Gastrocnemius medialis (tissue), 4 donors: ENCODE measurements around the gene PREPL. TPM values are rescaled to one million over a fixed set of nuclear protein-coding genes. Genes with fewer than 3 reads are reported as not detected.

Experiments used
- ATAC-seq, 2 donors: fragments of 150-250 bp; one replicate each; pipeline ENCODE4 v1.9.1; 2016
- DNase-seq, 2 donors: peaks; one replicate each; pipeline ENCODE4 v3.0.0-alpha.2; 2019
- H3K27ac ChIP-seq, 4 donors: fragments of 200-600 bp; sonication (generic); 1 replicate in 1 of 4; 2 replicates in 3 of 4; pipeline ENCODE4 v1.5.1; 2016 to 2018; ENCODE audit warnings: mild to moderate bottlenecking in 2 of 4, moderate library complexity in 1 of 4
- H3K27me3 ChIP-seq, 3 donors: fragments of 200-600 bp; sonication (generic) in 2 of 3; 1 replicate in 1 of 3; 2 replicates in 2 of 3; pipeline versions ENCODE4 v1.5.1 to v1.6.0; 2016 to 2019; ENCODE audit warnings: mild to moderate bottlenecking in 1 of 3, moderate library complexity in 1 of 3
- H3K36me3 ChIP-seq, 2 donors: fragments of 200-600 bp; sonication (generic) in 1 of 2; one replicate each; pipeline ENCODE4 v1.5.1; 2017 to 2018
- H3K4me1 ChIP-seq, 2 donors: fragments of 200-600 bp; sonication (generic) in 1 of 2; one replicate each; pipeline ENCODE4 v1.5.1; 2016 to 2017; ENCODE audit warnings: mild to moderate bottlenecking in 2 of 2
- H3K4me3 ChIP-seq, 4 donors: fragments of 200-600 bp; sonication (generic) in 3 of 4; 1 replicate in 1 of 4; 2 replicates in 3 of 4; pipeline ENCODE4 v1.5.1; 2016 to 2019; ENCODE audit warnings: mild to moderate bottlenecking in 2 of 4
- H3K9me3 ChIP-seq, 3 donors: fragments of 200-600 bp; sonication (generic) in 2 of 3; 1 replicate in 1 of 3; 2 replicates in 2 of 3; pipeline ENCODE4 v1.5.1; 2016 to 2019
- POLR2A ChIP-seq, 2 donors: fragments of 450-650 bp; IDR thresholded peaks; one replicate each; pipeline ENCODE4 v1.6.1; 2017; ENCODE audit warnings: antibody characterized with exemption in 2 of 2, mild to moderate bottlenecking in 2 of 2, moderate library complexity in 2 of 2
- in situ Hi-C, 4 donors: fragments of 200-750 bp; cut with MboI; loops; one replicate each; pipeline versions ENCODE4 v1.15.0 to v1.8.0; 2017; ENCODE audit warnings: low sequenced_read_pairs in 4 of 4
- intact Hi-C: fragments of 100-400 bp; cut with DNase I; formaldehyde crosslinking; loops from one replicate; pipeline ENCODE4 v1.15.1; 2023; ENCODE audit warnings: low total_unique reads
- total RNA-seq, 4 donors: library from RNA; depleted of rRNA; stranded (reverse); fragments of >200 nt; gene quantifications; one replicate each; pipeline versions ENCODE4 v1.1.0 to v1.2.3, GENCODE V29; 2016
- TF ChIP-seq, protein P1 (sequence below), 5 experiments: fragments of 450-650 bp in 3 of 5; fragments of 200-600 bp in 2 of 5; sonication (generic) in 2 of 5; IDR thresholded peaks in 4 of 5; conservative IDR thresholded peaks in 1 of 5; 1 replicate in 4 of 5; 2 replicates in 1 of 5; pipeline ENCODE4 v1.5.1; 2016 to 2019; ENCODE audit warnings: antibody characterized with exemption in 5 of 5, mild to moderate bottlenecking in 3 of 5, moderate library complexity in 3 of 5

The PREPL gene
- total RNA-seq, 4 donors from 2014 or later = 27.3 to 60.0 (median 52.3) TPM

GRCh38 chr2:44360749-44361329 is 455 bp downstream of the PREPL start:
- Histone ChIP-seq H3K4me1 (peaks cover 45 to 54% of the 10 kb centered on the region in 2 donors), H3K9me3 (no peaks in the 10 kb centered on the region), H3K36me3 (no peaks in the 10 kb centered on the region), H3K4me3 (peak overlapping the region; percentile 64 to 96 (median 86)), H3K27ac (peak overlapping the region; percentile 93 to 96 (median 94)), H3K27me3 (no peaks in the 10 kb centered on the region)
- intact Hi-C loops (loop anchor here (2.0 to 5.0 kb wide), 4 partner anchors 194 to 881 kb away; partner anchors contain the start of gene PPM1B), in situ Hi-C loops (no loop called here)
- peak; percentile 31 to 43 for ATAC-seq
- no peak for DNase-seq
- TF ChIP-seq POLR2A (IDR thresholded peaks at IDR 0.05) = no peak
- TF ChIP-seq, protein P1, sequence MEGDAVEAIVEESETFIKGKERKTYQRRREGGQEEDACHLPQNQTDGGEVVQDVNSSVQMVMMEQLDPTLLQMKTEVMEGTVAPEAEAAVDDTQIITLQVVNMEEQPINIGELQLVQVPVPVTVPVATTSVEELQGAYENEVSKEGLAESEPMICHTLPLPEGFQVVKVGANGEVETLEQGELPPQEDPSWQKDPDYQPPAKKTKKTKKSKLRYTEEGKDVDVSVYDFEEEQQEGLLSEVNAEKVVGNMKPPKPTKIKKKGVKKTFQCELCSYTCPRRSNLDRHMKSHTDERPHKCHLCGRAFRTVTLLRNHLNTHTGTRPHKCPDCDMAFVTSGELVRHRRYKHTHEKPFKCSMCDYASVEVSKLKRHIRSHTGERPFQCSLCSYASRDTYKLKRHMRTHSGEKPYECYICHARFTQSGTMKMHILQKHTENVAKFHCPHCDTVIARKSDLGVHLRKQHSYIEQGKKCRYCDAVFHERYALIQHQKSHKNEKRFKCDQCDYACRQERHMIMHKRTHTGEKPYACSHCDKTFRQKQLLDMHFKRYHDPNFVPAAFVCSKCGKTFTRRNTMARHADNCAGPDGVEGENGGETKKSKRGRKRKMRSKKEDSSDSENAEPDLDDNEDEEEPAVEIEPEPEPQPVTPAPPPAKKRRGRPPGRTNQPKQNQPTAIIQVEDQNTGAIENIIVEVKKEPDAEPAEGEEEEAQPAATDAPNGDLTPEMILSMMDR (IDR thresholded peaks at IDR 0.05 in 4 of 5, conservative IDR thresholded peaks at IDR 0.05 in 1 of 5) = no peak

- Histone ChIP-seq H3K9me3 (no peaks in the 10 kb centered on the region), H3K4me3 (no peak overlapping the region), H3K4me1 (peaks cover 48 to 59% of the 10 kb centered on the region in 2 donors), H3K27me3 (no peaks in the 10 kb centered on the region), H3K27ac (peak overlapping the region; percentile 93 to 96 (median 94)), H3K36me3 (no peaks in the 10 kb centered on the region)
- in situ Hi-C loops = no loop called here
- intact Hi-C loops = no loop called here
- no peak for ATAC-seq
- TF ChIP-seq, protein P1 (IDR thresholded peaks at IDR 0.05 in 4 of 5, conservative IDR thresholded peaks at IDR 0.05 in 1 of 5) = no peak
- no peak for TF ChIP-seq POLR2A (IDR thresholded peaks at IDR 0.05)
- peak; percentile 48 to 76 for DNase-seq
These were observed 2.8 kb downstream of the PREPL start for GRCh38 chr2:44358503-44358902.

- TF ChIP-seq, protein P1 (IDR thresholded peaks at IDR 0.05 in 4 of 5, conservative IDR thresholded peaks at IDR 0.05 in 1 of 5) = no peak
- TF ChIP-seq POLR2A (IDR thresholded peaks at IDR 0.05) = no peak
- no peak overlapping the region for H3K4me3 ChIP-seq
- in situ Hi-C loops (no loop called here), intact Hi-C loops (no loop called here)
- no peaks in the 10 kb centered on the region for H3K9me3 ChIP-seq
- no peaks in the 10 kb centered on the region for H3K27me3 ChIP-seq
- H3K36me3 ChIP-seq = no peaks in the 10 kb centered on the region
- ATAC-seq (no peak), DNase-seq (no peak)
- H3K27ac ChIP-seq = no peak overlapping the region
- H3K4me1 ChIP-seq = peaks cover 61 to 65% of the 10 kb centered on the region in 2 donors
These were observed 6.5 kb downstream of the PREPL start for GRCh38 chr2:44354761-44355160.

- intact Hi-C loops (no loop called here), in situ Hi-C loops (no loop called here)
- Histone ChIP-seq H3K27me3 (no peaks in the 10 kb centered on the region), H3K36me3 (no peaks in the 10 kb centered on the region), H3K27ac (peak overlapping the region in 1 of 4 donors; percentile 50), H3K9me3 (no peaks in the 10 kb centered on the region), H3K4me3 (no peak overlapping the region), H3K4me1 (peaks cover 57 to 60% of the 10 kb centered on the region in 2 donors)
- ATAC-seq = no peak
- no peak for DNase-seq
- TF ChIP-seq, protein P1 (IDR thresholded peaks at IDR 0.05 in 4 of 5, conservative IDR thresholded peaks at IDR 0.05 in 1 of 5) = no peak
- no peak for TF ChIP-seq POLR2A (IDR thresholded peaks at IDR 0.05)
These were observed 8.8 kb downstream of the PREPL start for GRCh38 chr2:44352510-44352909.
